Loucy (cell line): Measurements from ENCODE around the gene UBE2D1.
A peak's percentile ranks its signal among the peaks of the same experiment; 100 is the strongest.

Source experiments
- H2AFZ ChIP-seq: fragments of 200-600 bp; sonication (generic); 2 replicates; pipeline ENCODE4 v1.6.0; 2016; ENCODE audit warnings: antibody characterized with exemption, mild to moderate bottlenecking, low read length, moderate library complexity
- H3F3A ChIP-seq: fragments of 200-600 bp; 2 replicates; pipeline ENCODE4 v1.6.0; 2016; ENCODE audit warnings: antibody characterized with exemption, low read depth, mild to moderate bottlenecking
- H3K27me3 ChIP-seq: fragments of 200-600 bp; sonication (generic); 2 replicates; pipeline ENCODE4 v1.6.1; 2014; ENCODE audit warnings: low read length, mild to moderate bottlenecking; ENCODE audit not compliant: insufficient read depth, poor library complexity, severe bottlenecking
- H3K36me3 ChIP-seq: fragments of 200-600 bp; sonication (generic); 2 replicates; pipeline ENCODE4 v1.6.1; 2016; ENCODE audit warnings: low read length; ENCODE audit not compliant: insufficient read depth
- H3K4me1 ChIP-seq: fragments of 200-600 bp; sonication (generic); 2 replicates; pipeline ENCODE4 v1.5.1; 2014; ENCODE audit warnings: low read length, mild to moderate bottlenecking; ENCODE audit not compliant: insufficient read depth, poor library complexity, severe bottlenecking
- H3K4me2 ChIP-seq: fragments of 200-600 bp; sonication (generic); 2 replicates; pipeline ENCODE4 v1.6.0; 2014; ENCODE audit warnings: antibody characterized with exemption, low read length, low read depth, mild to moderate bottlenecking; ENCODE audit not compliant: poor library complexity, severe bottlenecking
- H3K4me3 ChIP-seq: fragments of 200-600 bp; sonication (generic); 2 replicates; pipeline ENCODE4 v1.5.1; 2014; ENCODE audit warnings: low read length, mild to moderate bottlenecking, mixed read lengths; ENCODE audit not compliant: poor library complexity, severe bottlenecking
- H3K79me2 ChIP-seq: fragments of 200-600 bp; sonication (generic); 2 replicates; pipeline ENCODE4 v1.6.1; 2014; ENCODE audit warnings: low read length; ENCODE audit not compliant: insufficient read depth
- H3K9ac ChIP-seq: fragments of 200-600 bp; sonication (generic); 2 replicates; pipeline ENCODE4 v1.6.0; 2014; ENCODE audit warnings: mild to moderate bottlenecking, low read depth, low read length, moderate library complexity; ENCODE audit not compliant: poor library complexity, severe bottlenecking
- H3K9me2 ChIP-seq: fragments of 200-600 bp; sonication (generic); replicated peaks from 2 replicates; pipeline ENCODE4 v1.6.1; 2016; ENCODE audit warnings: low read depth, low read length, mixed read lengths
- H3K9me3 ChIP-seq: fragments of 200-600 bp; sonication (generic); 2 replicates; pipeline ENCODE4 v1.6.1; 2014; ENCODE audit warnings: mild to moderate bottlenecking, antibody characterized with exemption, low read length, low read depth; ENCODE audit not compliant: insufficient read depth
- H4K20me1 ChIP-seq: fragments of 200-600 bp; sonication (generic); 2 replicates; pipeline ENCODE4 v1.6.0; 2014; ENCODE audit warnings: antibody characterized with exemption, low read length, mild to moderate bottlenecking; ENCODE audit not compliant: insufficient read depth, poor library complexity, severe bottlenecking
- CTCF ChIP-seq: fragments of 200-600 bp; sonication (generic); conservative IDR thresholded peaks from 2 replicates; pipeline ENCODE4 v1.5.1; 2014; ENCODE audit warnings: mild to moderate bottlenecking, antibody characterized with exemption, low read length
- EZH2phosphoT487 ChIP-seq: fragments of 200-600 bp; IDR thresholded peaks from 2 replicates; pipeline ENCODE4 v1.6.1; 2018; ENCODE audit warnings: antibody characterized with exemption, mild to moderate bottlenecking, moderate library complexity, borderline replicate concordance

The UBE2D1 gene

GRCh38 chr10:58299580-58299979 is 35.2 kb upstream of the UBE2D1 start:
- H3F3A ChIP-seq: no peaks in the 10 kb centered on the region
- H3K79me2 ChIP-seq: no peaks in the 10 kb centered on the region
- no peaks in the 10 kb centered on the region for H3K27me3 ChIP-seq
- no peaks in the 10 kb centered on the region for H3K36me3 ChIP-seq
- no peak overlapping the region for H3K9ac ChIP-seq
- H3K4me2 ChIP-seq: no peak overlapping the region
- H2AFZ ChIP-seq: no peak overlapping the region
- no peaks in the 10 kb centered on the region for H4K20me1 ChIP-seq
- H3K4me3 ChIP-seq: no peak overlapping the region
- H3K4me1 ChIP-seq: no peaks in the 10 kb centered on the region
- TF ChIP-seq CTCF (peak; percentile 92), EZH2phosphoT487 (no peak)
- H3K9me3 ChIP-seq: no peaks in the 10 kb centered on the region
- no peaks in the 10 kb centered on the region for H3K9me2 ChIP-seq

DNA sequence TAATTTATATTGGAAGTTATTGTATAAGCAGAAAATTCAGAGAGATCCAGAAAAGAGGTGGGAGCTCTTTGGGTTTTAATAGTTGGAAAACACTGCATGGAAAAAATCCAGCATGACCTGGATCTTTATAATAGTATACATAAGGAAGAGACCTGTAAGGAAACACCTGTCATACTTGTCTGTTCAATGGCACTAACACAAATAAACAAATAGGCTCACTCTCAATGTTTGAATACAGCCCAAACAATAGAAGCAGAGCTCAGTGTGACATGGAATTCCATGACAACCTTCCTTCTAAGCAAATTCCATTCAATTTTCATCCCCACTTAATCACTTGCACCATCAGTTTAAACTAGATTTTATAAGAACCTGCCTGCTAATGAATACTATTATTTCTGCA is 34.1 kb upstream of the UBE2D1 start:
- no peaks in the 10 kb centered on the region for H3K27me3 ChIP-seq
- H3K9ac ChIP-seq: no peak overlapping the region
- no peaks in the 10 kb centered on the region for H4K20me1 ChIP-seq
- H3K4me2 ChIP-seq: no peak overlapping the region
- H3F3A ChIP-seq: no peaks in the 10 kb centered on the region
- H3K4me1 ChIP-seq: no peaks in the 10 kb centered on the region
- H3K4me3 ChIP-seq: no peak overlapping the region
- H3K79me2 ChIP-seq: no peaks in the 10 kb centered on the region
- TF ChIP-seq EZH2phosphoT487 (no peak), CTCF (no peak)
- H2AFZ ChIP-seq: no peak overlapping the region
- no peaks in the 10 kb centered on the region for H3K9me2 ChIP-seq
- H3K9me3 ChIP-seq: no peaks in the 10 kb centered on the region
- H3K36me3 ChIP-seq: no peaks in the 10 kb centered on the region

GRCh38 chr10:58302254-58302653 is 32.6 kb upstream of the UBE2D1 start:
- Histone ChIP-seq H3K9ac (no peak overlapping the region), H2AFZ (no peak overlapping the region), H3K36me3 (no peaks in the 10 kb centered on the region), H4K20me1 (no peaks in the 10 kb centered on the region), H3K4me3 (no peak overlapping the region), H3K79me2 (no peaks in the 10 kb centered on the region), H3K27me3 (no peaks in the 10 kb centered on the region), H3K4me1 (no peaks in the 10 kb centered on the region), H3F3A (no peaks in the 10 kb centered on the region), H3K9me2 (no peaks in the 10 kb centered on the region), H3K9me3 (no peaks in the 10 kb centered on the region), H3K4me2 (no peak overlapping the region)
- no peak for TF ChIP-seq EZH2phosphoT487
- no peak for TF ChIP-seq CTCF
